H1 (cell line): Measurements from ENCODE around the gene METTL6. TPM values are rescaled to one million over a fixed set of nuclear protein-coding genes. Genes with fewer than 3 reads are reported as not detected.
"Not testable (repeated sequence)": the region's sequence is repeated elsewhere in the genome, so short reads cannot be mapped to it uniquely, and the experiment has no call there.

Source experiments
- CTCF ChIA-PET: fragments of 300-600 bp; sonication (Branson Sonifier 250); formaldehyde crosslinking; loops from one replicate; lab custom pipeline; 2021; ENCODE audit not compliant: partially characterized antibody; lab: Charles Lee
- POLR2A ChIA-PET: fragments of 300-600 bp; sonication (Branson Sonifier 250); formaldehyde crosslinking; loops from one replicate; lab custom pipeline; 2021; ENCODE audit warnings: inconsistent platforms; ENCODE audit not compliant: partially characterized antibody; lab: Charles Lee
- DNase-seq, 2 experiments: peaks; one replicate each; pipeline versions ENCODE4 v3.0.0 to v3.0.0-alpha.2; 2010 to 2022; ENCODE audit warnings: low spot score in 2 of 2, low read depth in 1 of 2, mixed read lengths in 1 of 2
- FAIRE-seq: peaks from 2 replicates; lab custom pipeline; 2011; peaks lifted over from hg19 to GRCh38; lab: Jason Lieb, UNC
- H2AFZ ChIP-seq: 2 replicates; pipeline ENCODE4 v1.8.1; 2012; ENCODE audit warnings: low read length, inconsistent platforms
- H2AK5ac ChIP-seq: 2 replicates; pipeline ENCODE4 v1.6.1; 2013; ENCODE audit warnings: low read depth, low read length
- H2BK120ac ChIP-seq: replicated peaks from 2 replicates; pipeline ENCODE3; 2013; ENCODE audit warnings: low read depth, low read length, inconsistent platforms
- H2BK12ac ChIP-seq: 2 replicates; pipeline ENCODE4 v1.6.1; 2013; ENCODE audit warnings: low read depth, low read length
- H2BK15ac ChIP-seq: 2 replicates; pipeline ENCODE4 v1.6.1; 2013; ENCODE audit warnings: low read length
- H2BK20ac ChIP-seq: 2 replicates; pipeline ENCODE4 v1.6.1; 2013; ENCODE audit warnings: low read length
- H2BK5ac ChIP-seq: 2 replicates; pipeline ENCODE4 v1.6.1; 2013; ENCODE audit warnings: low read depth, low read length
- H3K14ac ChIP-seq: 2 replicates; pipeline ENCODE4 v1.6.1; 2013; ENCODE audit warnings: inconsistent platforms; ENCODE audit not compliant: insufficient read length
- H3K18ac ChIP-seq: 2 replicates; pipeline ENCODE4 v1.6.1; 2013; ENCODE audit warnings: low read length; ENCODE audit errors: extremely low read depth
- H3K23ac ChIP-seq: 2 replicates; pipeline ENCODE4 v1.6.1; 2013; ENCODE audit warnings: inconsistent platforms; ENCODE audit not compliant: insufficient read length
- H3K23me2 ChIP-seq: 2 replicates; pipeline ENCODE4 v1.6.1; 2013; ENCODE audit warnings: low read depth, low read length
- H3K27ac ChIP-seq: 2 replicates; pipeline ENCODE4 v1.6.1; 2011; ENCODE audit warnings: low read depth, low read length, inconsistent platforms
- H3K27me3 ChIP-seq, 4 experiments: replicated peaks in 1 of 4; 1 replicate in 1 of 4; 2 replicates in 3 of 4; pipeline versions ENCODE4 v1.6.1 to v1.8.1; 2011 to 2013; ENCODE audit warnings: low read length in 3 of 4, mild to moderate bottlenecking in 3 of 4, inconsistent platforms in 2 of 4, mixed read lengths in 2 of 4, moderate library complexity in 1 of 4; ENCODE audit not compliant: control insufficient read depth in 3 of 4, insufficient read depth in 3 of 4; ENCODE audit errors: extremely low read depth in 1 of 4
- H3K36me3 ChIP-seq, 4 experiments: 2 replicates each; pipeline versions ENCODE4 v1.6.1 to v1.8.1; 2011 to 2013; ENCODE audit warnings: mild to moderate bottlenecking in 4 of 4, low read length in 3 of 4, moderate library complexity in 2 of 4, control low read depth in 1 of 4, inconsistent platforms in 1 of 4; ENCODE audit not compliant: insufficient read depth in 4 of 4, control insufficient read depth in 2 of 4
- H3K4ac ChIP-seq: replicated peaks from 2 replicates; pipeline ENCODE3; 2013; ENCODE audit warnings: low read length, low read depth, mixed read lengths, inconsistent platforms; ENCODE audit not compliant: insufficient read length
- H3K4me1 ChIP-seq, 4 experiments: replicated peaks in 1 of 4; 1 replicate in 1 of 4; 2 replicates in 3 of 4; pipeline versions ENCODE4 v1.6.1 to v1.8.1; 2011 to 2013; ENCODE audit warnings: low read length in 3 of 4, inconsistent platforms in 2 of 4, mixed read lengths in 1 of 4; ENCODE audit not compliant: insufficient read depth in 4 of 4, control insufficient read depth in 3 of 4
- H3K4me2 ChIP-seq, 2 experiments: 2 replicates each; pipeline versions ENCODE4 v1.6.1 to v1.8.1; 2011 to 2013; ENCODE audit warnings: low read depth in 2 of 2, low read length in 2 of 2, control low read depth in 1 of 2, inconsistent platforms in 1 of 2, mild to moderate bottlenecking in 1 of 2; ENCODE audit not compliant: insufficient read depth in 1 of 2
- H3K4me3 ChIP-seq, 4 experiments: fragments of 200-600, 300-600 bp in 1 of 4; sonication (generic), shearing (Covaris generic), sonication (Bioruptor Twin) in 1 of 4; 2 replicates each; pipeline versions ENCODE4 v1.5.1 to v1.8.1; 2011 to 2016; ENCODE audit warnings: low read length in 4 of 4, low read depth in 3 of 4, control low read depth in 2 of 4, inconsistent platforms in 2 of 4, mild to moderate bottlenecking in 2 of 4, mixed read lengths in 1 of 4, moderate library complexity in 1 of 4; ENCODE audit not compliant: insufficient read depth in 2 of 4; ENCODE audit errors: extremely low read depth in 1 of 4
- H3K56ac ChIP-seq: replicated peaks from 2 replicates; pipeline ENCODE3; 2013; ENCODE audit warnings: low read depth, mild to moderate bottlenecking, mixed read lengths, low read length, inconsistent platforms; ENCODE audit not compliant: insufficient read length
- H3K79me1 ChIP-seq: 2 replicates; pipeline ENCODE4 v1.6.1; 2013; ENCODE audit warnings: low read depth, low read length, control low read depth
- H3K79me2 ChIP-seq, 2 experiments: 2 replicates each; pipeline versions ENCODE4 v1.6.1 to v1.8.1; 2012 to 2013; ENCODE audit warnings: low read length in 2 of 2, mild to moderate bottlenecking in 2 of 2, inconsistent platforms in 1 of 2; ENCODE audit not compliant: insufficient read depth in 2 of 2, control insufficient read depth in 1 of 2
- H3K9ac ChIP-seq, 4 experiments: replicated peaks in 1 of 4; 1 replicate in 1 of 4; 2 replicates in 3 of 4; pipeline versions ENCODE4 v1.6.1 to v1.8.1; 2011 to 2013; ENCODE audit warnings: low read depth in 3 of 4, low read length in 3 of 4, control low read depth in 2 of 4, mild to moderate bottlenecking in 2 of 4, moderate library complexity in 2 of 4, inconsistent platforms in 1 of 4; ENCODE audit errors: extremely low read depth in 1 of 4
- H3K9me3 ChIP-seq, 2 experiments: 2 replicates each; pipeline versions ENCODE4 v1.6.1 to v1.8.1; 2012 to 2013; ENCODE audit warnings: mild to moderate bottlenecking in 2 of 2, moderate library complexity in 2 of 2, control low read depth in 1 of 2, inconsistent platforms in 1 of 2, low read depth in 1 of 2, low read length in 1 of 2, mixed read lengths in 1 of 2; ENCODE audit not compliant: insufficient read depth in 2 of 2
- H4K20me1 ChIP-seq, 2 experiments: replicated peaks in 1 of 2; 2 replicates each; pipeline versions ENCODE3 to v1.8.1; 2011 to 2013; ENCODE audit warnings: inconsistent platforms in 2 of 2, low read length in 2 of 2, mild to moderate bottlenecking in 1 of 2; ENCODE audit not compliant: insufficient read depth in 2 of 2, control insufficient read depth in 1 of 2
- H4K5ac ChIP-seq: 2 replicates; pipeline ENCODE4 v1.6.1; 2013; ENCODE audit warnings: low read length, low read depth, mixed read lengths, inconsistent platforms; ENCODE audit not compliant: insufficient read length
- H4K8ac ChIP-seq: 2 replicates; pipeline ENCODE4 v1.8.0; 2013; ENCODE audit warnings: mild to moderate bottlenecking, moderate library complexity, low read length, inconsistent platforms; ENCODE audit not compliant: insufficient read depth; ENCODE audit errors: extremely low read depth
- H4K91ac ChIP-seq: replicated peaks from 2 replicates; pipeline ENCODE3; 2013; ENCODE audit warnings: low read length, mixed read lengths, inconsistent platforms; ENCODE audit not compliant: insufficient read length
- WGBS, 2 experiments: shearing (Covaris generic) in 1 of 2; methylation state at CpG; one replicate each; pipeline versions ENCODE4 v1.1.6 to v1.1.7; 2013 to 2015; ENCODE audit warnings: low lambda C conversion rate in 2 of 2, mixed read lengths in 2 of 2, inconsistent platforms in 1 of 2, low coverage in 1 of 2, missing lambda C conversion rate in 1 of 2; ENCODE audit not compliant: insufficient replicate concordance in 2 of 2, insufficient coverage in 1 of 2, insufficient read length in 1 of 2; ENCODE audit errors: extremely low coverage in 1 of 2, missing lambda C conversion rate in 1 of 2; 5-methylcytosine and 5-hydroxymethylcytosine counted together
- polyA plus RNA-seq, 7 experiments: library from polyadenylated mRNA; depleted of rRNA in 3 of 7; stranded (reverse) in 5 of 7; unstranded in 2 of 7; fragments of >200 nt in 5 of 7; fragments of 200-250 nt in 2 of 7; gene quantifications; 1 replicate in 5 of 7; 2 replicates in 1 of 7; 4 replicates in 1 of 7; pipeline versions ENCODE4 v1.2.1 to v1.2.3, GENCODE V29; 2011 to 2013; ENCODE audit warnings: missing spikeins in 2 of 7, mixed read lengths in 2 of 7
- total RNA-seq: library from RNA; stranded (reverse); fragmentation: NEBNext Ultra II Directional; extraction: Animal tissue kit (Norgen Biotek cat#: 25700); gene quantifications from 2 replicates; pipeline ENCODE4 v1.2.1, GENCODE V29; 2021

METTL6 gene
- total and polyA plus RNA-seq, 2 of the 8 experiments (the other 6 are each of a cell fraction or from before 2014, with no cell fraction given) = 18.4 to 20.0 TPM

- H3K79me1 ChIP-seq, H4K8ac ChIP-seq, H3K9me3 ChIP-seq, H3K4me2 ChIP-seq, H2BK12ac ChIP-seq, DNase-seq, H3K23me2 ChIP-seq, H2AK5ac ChIP-seq, FAIRE-seq, H2BK15ac ChIP-seq, H2AFZ ChIP-seq, H3K36me3 ChIP-seq, H4K20me1 ChIP-seq, H3K4me1 ChIP-seq, H2BK5ac ChIP-seq, H3K14ac ChIP-seq, CTCF ChIA-PET, H4K5ac ChIP-seq, H3K4me3 ChIP-seq, H3K4ac ChIP-seq, H3K23ac ChIP-seq, H4K91ac ChIP-seq, H3K56ac ChIP-seq, H2BK20ac ChIP-seq, H2BK120ac ChIP-seq, H3K9ac ChIP-seq, POLR2A ChIA-PET, H3K27me3 ChIP-seq, H3K27ac ChIP-seq, H3K18ac ChIP-seq, H3K79me2 ChIP-seq: not testable (repeated sequence)
- WGBS, 2 experiments = 80% methylated on average over 10 of the region's 10 CpGs; no CpG with 5 or more reads in 1 of the 2 experiments
Observed at GRCh38 chr3:15456915-15457314, 29.6 kb upstream of the METTL6 start.
